Stomach (tissue), 4 donors: Measurements from ENCODE around the gene GOPC.

Source experiments
- EP300 ChIP-seq: sonication (generic); formaldehyde crosslinking; IDR thresholded peaks from one replicate; pipeline ENCODE4 v1.6.1; 2017; ENCODE audit warnings: antibody characterized with exemption
- POLR2A ChIP-seq, 4 donors: fragments of 450-650 bp; IDR thresholded peaks; one replicate each; pipeline ENCODE4 v1.6.1; 2016; ENCODE audit warnings: antibody characterized with exemption in 4 of 4, control low read depth in 2 of 4, mild to moderate bottlenecking in 1 of 4, moderate library complexity in 1 of 4
- TF ChIP-seq, protein P1 (sequence below), 7 experiments: fragments of 450-650 bp in 4 of 7; fragments of 200-600 bp in 3 of 7; sonication (generic) in 3 of 7; IDR thresholded peaks; one replicate each; pipeline ENCODE4 v1.5.1; 2016 to 2019; ENCODE audit warnings: antibody characterized with exemption in 7 of 7, control low read depth in 2 of 7, mild to moderate bottlenecking in 1 of 7

DNA sequence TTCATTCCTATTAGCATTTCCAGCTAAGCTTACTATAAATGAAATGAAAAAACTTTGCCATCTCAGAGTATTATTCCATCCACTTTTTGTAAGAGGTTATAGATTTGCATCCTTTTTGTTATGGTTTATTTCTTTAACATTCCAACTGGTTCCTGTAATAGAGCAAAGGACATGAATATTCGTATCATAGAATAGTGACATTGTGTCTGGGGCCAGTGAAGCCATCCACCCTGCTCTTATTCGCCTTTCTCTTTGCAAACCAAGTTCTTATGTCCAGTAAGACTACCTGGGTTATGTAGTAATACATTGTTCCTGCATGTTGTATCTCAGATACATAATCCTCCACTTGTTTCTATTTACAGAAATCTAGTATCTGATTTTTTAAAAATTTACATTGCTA lies 76.7 kb downstream of the GOPC start:
- TF ChIP-seq, protein P1, sequence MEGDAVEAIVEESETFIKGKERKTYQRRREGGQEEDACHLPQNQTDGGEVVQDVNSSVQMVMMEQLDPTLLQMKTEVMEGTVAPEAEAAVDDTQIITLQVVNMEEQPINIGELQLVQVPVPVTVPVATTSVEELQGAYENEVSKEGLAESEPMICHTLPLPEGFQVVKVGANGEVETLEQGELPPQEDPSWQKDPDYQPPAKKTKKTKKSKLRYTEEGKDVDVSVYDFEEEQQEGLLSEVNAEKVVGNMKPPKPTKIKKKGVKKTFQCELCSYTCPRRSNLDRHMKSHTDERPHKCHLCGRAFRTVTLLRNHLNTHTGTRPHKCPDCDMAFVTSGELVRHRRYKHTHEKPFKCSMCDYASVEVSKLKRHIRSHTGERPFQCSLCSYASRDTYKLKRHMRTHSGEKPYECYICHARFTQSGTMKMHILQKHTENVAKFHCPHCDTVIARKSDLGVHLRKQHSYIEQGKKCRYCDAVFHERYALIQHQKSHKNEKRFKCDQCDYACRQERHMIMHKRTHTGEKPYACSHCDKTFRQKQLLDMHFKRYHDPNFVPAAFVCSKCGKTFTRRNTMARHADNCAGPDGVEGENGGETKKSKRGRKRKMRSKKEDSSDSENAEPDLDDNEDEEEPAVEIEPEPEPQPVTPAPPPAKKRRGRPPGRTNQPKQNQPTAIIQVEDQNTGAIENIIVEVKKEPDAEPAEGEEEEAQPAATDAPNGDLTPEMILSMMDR (IDR thresholded peaks at IDR 0.05): no peak
- TF ChIP-seq POLR2A (IDR thresholded peaks at IDR 0.05) (no peak), EP300 (no peak)
